HG03159 (cell line): ENCODE data around the gene VWA1.
"Not testable (repeated sequence)": the region's sequence is repeated elsewhere in the genome, so short reads cannot be mapped to it uniquely, and the experiment has no call there.

Experiments used
- ATAC-seq: cut with Tn5 transposase; IDR thresholded peaks from one replicate; pipeline ENCODE4 v1.9.1; 2021; ENCODE audit warnings: mild to moderate bottlenecking, moderate library complexity; ENCODE audit not compliant: unreplicated experiment

The VWA1 gene

GRCh38 chr1:1434824-1435105, 725 bp upstream of the VWA1 start:
- no peak for ATAC-seq

DNA sequence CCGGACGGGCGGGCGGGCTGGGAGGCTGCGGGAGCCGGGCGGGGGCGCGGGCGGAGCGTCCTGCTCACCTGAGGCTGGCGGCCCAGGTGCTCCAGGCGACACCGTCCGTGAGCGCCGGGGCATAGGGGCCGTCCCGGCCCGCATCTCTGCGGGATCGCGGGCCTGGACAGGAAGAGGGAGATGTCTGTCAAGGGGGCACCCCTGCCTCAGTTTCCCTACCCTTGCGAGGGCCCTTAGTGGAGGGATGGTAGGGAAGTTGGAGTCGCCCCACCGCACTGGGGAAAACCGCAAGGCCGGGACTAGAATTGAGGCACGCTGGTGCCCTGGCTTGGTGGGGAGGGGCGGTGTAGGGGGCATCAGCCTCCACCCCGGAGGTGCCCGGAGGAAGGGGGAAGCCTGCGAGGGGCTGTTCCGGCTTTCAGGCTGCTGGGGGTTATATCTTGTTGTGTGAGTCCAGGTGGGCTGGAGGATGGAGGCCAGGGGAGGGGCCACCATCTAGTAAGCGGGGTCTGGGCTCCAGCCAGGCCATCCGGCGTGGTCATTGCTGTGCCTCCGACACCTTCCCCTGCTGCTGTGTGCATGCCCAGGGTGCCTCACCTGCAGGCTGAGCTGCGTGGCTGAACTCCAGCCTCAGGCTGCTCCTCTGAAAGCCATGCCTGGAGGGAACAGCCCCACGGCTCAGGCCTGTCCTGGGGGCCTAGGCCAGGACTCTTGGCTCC, 580 bp downstream of the VWA1 start:
- no peak for ATAC-seq

DNA sequence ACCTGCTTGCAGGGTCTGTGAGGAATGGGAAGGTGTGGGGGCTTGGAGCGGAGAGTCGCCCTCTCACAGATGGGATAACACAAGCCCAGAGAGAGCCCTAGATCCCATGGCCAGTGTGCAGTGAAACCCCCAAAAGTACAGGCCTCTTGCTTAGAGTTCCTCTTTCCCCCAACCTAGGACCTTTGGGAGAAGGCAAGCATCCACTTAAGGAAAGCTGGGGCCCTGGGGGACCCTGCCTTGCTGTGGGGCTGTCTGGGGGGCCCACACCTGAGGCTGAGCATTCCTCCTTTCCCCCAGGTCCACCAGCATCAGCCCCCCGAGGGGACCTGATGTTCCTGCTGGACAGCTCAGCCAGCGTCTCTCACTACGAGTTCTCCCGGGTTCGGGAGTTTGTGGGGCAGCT, 1.1 kb downstream of the VWA1 start:
- ATAC-seq: no peak

- no peak for ATAC-seq
Measured at GRCh38 chr1:1437033-1437903, 1.8 kb downstream of the VWA1 start.

- ATAC-seq: no peak
Measured at GRCh38 chr1:1437904-1438376, 2.5 kb downstream of the VWA1 start.

DNA sequence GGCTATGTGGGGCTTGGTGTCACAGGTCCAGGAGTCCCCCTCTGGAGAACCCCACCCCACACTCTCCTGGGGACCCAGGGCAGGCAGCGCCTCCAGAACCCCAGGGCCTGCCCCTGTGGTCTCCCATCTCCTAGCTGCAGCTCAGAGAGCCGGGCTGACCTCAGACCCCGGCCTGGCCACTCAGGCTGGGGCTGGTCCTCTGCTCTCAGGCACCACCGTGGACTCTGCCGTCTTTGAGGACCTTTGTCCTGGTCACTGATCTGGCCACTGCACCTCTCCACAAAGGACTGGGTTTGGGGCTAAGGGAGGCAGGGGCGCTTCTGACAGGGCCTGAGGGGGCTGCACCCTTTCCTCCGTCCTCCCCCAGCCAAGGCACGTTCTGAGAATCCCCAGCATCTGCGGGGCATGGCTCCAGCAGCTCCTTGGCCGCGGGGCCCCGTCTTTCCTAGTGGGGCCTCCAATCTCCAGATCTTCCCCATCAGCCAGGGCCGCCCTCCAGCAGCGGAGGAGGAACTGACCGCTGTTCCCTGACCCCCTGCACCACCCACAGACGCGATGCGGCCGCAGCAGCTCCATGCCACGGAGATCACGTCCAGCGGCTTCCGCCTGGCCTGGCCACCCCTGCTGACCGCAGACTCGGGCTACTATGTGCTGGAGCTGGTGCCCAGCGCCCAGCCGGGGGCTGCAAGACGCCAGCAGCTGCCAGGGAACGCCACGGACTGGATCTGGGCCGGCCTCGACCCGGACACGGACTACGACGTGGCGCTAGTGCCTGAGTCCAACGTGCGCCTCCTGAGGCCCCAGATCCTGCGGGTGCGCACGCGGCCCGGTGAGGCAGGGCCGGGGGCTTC, 3.3 kb downstream of the VWA1 start:
- ATAC-seq: no peak

GRCh38 chr1:1439546-1440261, 4.2 kb downstream of the VWA1 start:
- no peak for ATAC-seq

GRCh38 chr1:1440262-1441001, 4.9 kb downstream of the VWA1 start:
- no peak for ATAC-seq

- ATAC-seq: no peak
Measured at GRCh38 chr1:1441002-1441888, 5.8 kb downstream of the VWA1 start.

DNA sequence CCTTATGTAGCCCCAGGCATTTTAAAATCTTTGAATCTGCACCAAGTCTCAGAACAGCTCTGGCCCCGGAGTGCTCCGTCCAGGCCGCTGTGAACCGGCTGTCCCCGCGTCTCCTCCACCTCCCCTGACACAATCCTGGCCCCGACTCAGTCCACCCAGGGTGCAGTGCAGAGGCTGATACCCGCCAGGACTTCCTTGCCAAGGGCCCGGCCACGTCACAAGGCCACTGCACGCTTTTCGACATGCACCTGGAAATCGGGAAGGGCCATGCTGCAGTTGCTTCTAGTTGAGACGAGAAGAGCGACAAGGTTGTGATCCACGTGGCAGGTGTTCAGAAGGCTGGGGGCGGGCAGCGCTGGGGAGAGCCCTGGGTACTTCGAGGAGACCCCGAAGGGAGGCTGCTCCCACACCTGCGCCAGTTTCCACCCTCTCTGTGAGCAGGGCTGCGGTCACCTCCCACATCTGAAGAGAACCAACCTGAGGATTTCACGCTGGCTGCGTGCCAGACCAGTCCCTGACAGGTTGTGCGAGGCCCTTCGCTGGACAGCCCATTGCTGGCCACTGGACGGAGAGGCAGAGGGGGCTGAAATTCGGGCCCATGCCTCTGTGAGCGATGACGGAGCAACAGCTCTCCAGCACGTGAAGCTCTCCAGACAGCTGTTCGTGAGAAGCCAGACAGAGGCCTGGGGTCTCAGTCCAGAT, 6.7 kb downstream of the VWA1 start:
- ATAC-seq: no peak

GRCh38 chr1:1446631-1447030, 11.1 kb downstream of the VWA1 start:
- ATAC-seq: not testable (repeated sequence)

DNA sequence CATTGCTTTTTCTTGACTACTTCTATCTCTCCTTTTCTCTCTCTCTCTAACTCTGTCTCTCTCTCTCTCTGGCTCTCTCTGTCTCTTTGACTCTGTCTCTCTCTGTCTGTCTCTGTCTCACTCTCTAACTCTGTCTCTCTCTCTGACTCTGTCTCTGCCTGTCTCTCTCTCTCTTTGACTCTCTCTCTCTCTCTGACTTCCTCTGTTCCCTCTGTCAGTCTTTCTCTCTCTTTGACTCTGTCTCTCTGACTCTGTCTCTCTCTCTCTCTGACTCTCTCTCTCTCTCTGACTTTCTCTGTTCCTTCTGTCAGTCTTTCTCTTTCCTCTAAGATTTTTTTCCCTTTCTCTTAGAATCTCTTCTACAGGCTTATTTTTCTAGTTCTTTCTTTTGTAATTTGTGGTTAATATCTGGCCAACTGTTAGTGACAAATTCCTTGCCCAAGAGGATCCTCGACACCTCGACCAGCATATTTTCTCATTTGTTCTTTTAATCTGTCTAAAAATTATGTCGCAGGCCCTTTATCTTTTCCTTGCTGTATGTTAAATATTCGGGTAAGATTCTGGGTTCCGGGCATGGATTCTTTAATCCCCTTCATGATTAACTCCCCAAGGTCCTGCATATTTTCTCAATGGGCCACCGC, 13.7 kb downstream of the VWA1 start, which contains the start of gene ATAD3C:
ATAD3C (plus strand) TSS at position 591 of the 641 bp plus-strand sequence. CDS start 995 bp downstream, outside the sequence.
- no peak for ATAC-seq

DNA sequence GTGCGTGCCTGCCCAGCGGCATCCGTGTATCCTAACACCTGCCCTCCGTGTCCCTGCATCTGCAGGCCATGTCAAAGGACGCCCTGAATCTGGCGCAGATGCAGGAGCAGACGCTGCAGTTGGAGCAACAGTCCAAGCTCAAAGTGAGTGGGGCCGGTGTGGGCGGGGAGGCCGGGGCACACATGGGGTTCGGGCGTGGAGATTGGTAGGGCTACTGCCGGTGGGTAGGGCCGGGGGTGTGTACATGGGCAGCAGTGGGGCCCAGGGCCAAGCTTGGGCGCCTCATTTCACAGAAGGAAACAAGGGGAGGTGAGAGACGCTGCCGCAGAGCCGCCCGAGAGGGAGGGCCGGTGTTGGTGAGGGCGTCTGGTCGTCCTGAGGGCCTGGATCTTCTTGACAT, 15.1 kb downstream of the VWA1 start:
- not testable (repeated sequence) for ATAC-seq

DNA sequence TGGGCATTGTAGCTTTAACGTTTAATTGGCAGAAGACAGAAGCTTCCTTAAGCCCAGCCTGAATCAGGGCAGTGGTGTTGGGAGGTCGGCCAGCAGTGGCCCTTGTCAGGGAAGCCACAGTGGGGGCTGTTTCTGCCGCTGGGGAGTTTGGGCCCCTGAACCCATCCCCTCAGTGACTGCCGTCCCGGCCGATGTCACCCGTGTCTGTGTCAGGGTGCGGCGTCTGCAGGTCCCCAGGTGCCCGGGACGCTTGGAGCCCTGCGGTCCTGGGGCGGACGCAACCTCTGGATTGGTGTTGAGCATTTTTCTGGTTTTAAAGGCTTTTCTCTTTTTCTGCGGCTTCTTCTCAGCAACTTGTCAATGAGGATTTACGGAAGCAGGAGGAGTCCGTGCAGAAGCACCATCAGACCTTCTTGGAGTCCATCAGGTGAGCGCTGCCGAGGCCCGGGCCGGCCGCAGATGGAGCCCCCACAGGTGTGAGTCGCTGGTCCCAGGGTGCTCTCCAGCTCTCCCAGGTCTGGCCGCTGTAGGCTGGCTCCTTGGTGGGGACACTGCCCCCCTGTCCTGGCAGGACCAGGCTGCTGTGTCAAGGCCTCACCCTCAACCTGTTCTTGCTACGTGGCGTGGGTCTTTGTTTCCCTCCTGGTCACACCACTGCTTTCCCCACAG, 16.3 kb downstream of the VWA1 start:
- ATAC-seq: no peak

DNA sequence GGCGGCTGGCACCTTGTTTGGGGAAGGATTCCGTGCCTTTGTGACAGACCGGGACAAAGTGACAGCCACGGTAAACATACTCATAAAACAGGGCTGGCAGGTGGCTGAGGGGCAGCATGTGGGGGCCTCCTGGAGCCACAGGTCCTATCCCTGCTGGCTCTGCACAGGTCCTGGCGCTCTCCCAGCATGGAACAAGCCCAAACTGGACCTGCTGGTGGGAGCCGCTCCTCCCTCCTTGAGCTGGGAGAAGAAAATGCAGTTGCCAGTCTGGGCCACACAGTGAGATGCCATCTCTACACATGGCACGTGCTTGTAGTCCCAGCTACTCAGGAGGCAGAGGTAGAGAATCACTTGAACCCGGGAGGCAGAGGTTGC, 16.9 kb downstream of the VWA1 start:
- ATAC-seq: not testable (repeated sequence)

DNA sequence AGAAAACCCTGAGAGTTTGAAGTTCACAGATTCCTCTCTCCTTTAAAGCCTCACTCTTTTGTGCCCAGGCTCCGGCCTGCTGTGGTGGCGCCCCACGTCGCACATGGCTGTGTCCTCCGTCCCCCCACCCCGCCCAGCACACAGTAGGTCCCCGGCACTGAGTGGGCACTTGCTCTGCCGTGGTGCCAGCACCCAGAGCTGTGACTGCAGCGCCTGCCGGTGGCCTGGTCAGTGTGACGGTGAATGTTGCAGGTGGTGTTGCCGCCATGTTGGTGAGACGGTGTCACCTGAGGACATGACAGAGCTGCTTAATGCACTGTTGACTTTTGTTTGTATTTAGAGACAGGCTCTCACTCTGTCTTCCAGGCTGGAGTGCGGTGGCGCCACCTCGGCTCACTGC, 17.4 kb downstream of the VWA1 start:
- ATAC-seq: no peak

DNA sequence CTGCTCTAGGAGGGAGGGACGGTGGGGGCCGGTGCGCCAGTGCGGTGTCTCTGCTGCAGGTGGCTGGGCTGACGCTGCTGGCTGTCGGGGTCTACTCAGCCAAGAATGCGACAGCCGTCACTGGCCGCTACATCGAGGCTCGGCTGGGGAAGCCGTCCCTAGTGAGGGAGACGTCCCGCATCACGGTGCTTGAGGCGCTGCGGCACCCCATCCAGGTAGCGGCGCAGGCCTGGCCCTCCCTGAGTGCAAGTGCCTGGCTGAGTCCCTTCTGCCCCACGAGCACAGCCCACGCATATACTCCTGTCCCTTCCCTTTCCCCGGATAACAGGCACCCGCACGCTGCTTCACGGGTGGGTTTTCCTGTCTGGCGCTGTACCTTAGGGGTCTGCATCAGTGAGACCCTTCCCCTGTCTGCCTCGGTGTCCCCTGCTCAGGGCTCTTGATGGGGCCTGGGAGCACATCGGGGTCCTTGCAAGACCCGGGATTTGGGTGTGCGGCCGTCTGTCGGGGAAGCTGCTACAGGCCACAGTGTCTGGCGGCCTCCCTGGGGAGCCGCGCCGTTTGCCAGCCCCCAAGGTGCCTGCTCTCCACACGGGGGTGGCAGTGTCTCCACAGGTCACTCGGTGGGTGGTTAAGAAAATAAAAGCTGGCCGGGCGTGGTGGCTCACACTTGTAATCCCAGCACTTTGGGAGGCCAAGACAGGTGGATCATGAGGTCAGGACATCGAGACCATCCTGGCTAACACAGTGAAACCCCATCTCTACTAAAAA, 19.0 kb downstream of the VWA1 start:
- ATAC-seq: not testable (repeated sequence)
